DND-41 (cell line): ENCODE results near the gene MRPL44.

Experiments used
- CTCF ChIP-seq: IDR thresholded peaks from 2 replicates; pipeline ENCODE4 v1.5.1; 2012; ENCODE audit warnings: borderline replicate concordance, low read length, moderate library complexity, mild to moderate bottlenecking; ENCODE audit not compliant: poor library complexity, severe bottlenecking; ENCODE audit errors: extremely low read depth
- EZH2 ChIP-seq: IDR thresholded peaks from 3 replicates; pipeline ENCODE4 v1.6.1; 2012; ENCODE audit warnings: borderline replicate concordance, low read depth, mild to moderate bottlenecking, moderate library complexity, low read length, inconsistent platforms; ENCODE audit not compliant: severe bottlenecking

GRCh38 chr2:223936862-223937326 lies 20.4 kb upstream of the MRPL44 start:
- TF ChIP-seq CTCF, result no peak
- no peak for TF ChIP-seq EZH2
